GM18499 (cell line): ENCODE results near the gene YTHDC2.

Experiments
- ATAC-seq: cut with Tn5 transposase; IDR thresholded peaks from one replicate; pipeline ENCODE4 v1.9.1; 2021; ENCODE audit warnings: moderate number of reproducible peaks; ENCODE audit not compliant: insufficient read depth, unreplicated experiment

Gene YTHDC2

DNA sequence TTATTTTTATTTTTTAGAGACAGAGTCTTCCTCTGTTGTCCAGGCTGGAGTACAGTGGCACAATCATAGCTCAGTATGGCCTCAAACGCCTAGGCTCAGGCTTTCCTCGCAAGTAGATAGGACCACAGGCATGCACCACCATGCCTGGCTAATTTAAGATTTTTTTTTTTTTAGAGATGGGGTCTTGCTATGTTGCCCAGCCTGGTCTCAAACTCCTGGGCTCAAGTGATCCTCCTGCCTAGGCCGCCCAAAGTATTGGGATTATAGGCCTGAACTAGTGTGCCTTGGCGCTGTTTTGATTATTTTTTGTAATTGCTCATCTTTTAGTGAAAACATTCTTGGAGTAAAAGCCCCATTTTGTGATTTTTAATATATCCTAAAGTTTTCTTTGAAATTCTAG is 5.4 kb downstream of the YTHDC2 start:
- ATAC-seq = no peak

DNA sequence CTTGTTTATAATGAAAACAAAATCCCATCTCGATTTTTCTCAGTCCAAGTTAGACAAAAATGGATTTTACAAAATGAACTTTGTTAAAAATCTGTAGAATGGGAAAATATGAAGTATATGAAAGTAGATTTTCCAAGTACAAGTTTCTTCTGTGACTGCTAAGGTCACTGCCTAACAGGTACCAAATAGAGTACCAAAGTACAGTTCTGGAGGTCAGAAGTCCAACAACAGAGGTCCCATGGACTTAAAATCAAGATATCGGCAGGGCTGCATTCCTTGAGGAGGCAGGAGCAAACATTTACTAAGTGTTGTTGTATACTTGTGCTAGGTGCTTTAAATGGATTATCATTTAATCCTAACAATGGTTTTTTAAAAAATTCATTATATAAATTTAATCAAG is 5.9 kb downstream of the YTHDC2 start:
- no peak for ATAC-seq

DNA sequence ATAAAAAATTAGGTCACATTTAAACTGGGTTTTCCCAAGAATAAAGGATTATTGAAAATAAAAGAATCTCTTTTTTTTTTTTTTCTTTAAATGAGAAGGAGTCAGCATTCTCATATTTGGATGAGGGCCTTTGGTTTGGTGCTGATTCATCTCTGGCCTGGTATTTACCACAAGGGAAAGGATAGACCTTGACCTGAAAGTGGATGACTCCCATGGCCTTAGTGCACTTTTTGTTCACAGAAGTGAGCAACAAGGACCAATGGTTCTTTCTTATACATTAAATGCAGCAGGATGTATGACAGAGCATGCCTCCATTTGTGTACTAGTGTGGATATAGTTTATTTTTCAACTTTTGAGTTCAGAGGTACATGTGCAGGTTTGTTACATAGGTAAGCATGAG is 6.9 kb downstream of the YTHDC2 start:
- peak; percentile 67 for ATAC-seq

DNA sequence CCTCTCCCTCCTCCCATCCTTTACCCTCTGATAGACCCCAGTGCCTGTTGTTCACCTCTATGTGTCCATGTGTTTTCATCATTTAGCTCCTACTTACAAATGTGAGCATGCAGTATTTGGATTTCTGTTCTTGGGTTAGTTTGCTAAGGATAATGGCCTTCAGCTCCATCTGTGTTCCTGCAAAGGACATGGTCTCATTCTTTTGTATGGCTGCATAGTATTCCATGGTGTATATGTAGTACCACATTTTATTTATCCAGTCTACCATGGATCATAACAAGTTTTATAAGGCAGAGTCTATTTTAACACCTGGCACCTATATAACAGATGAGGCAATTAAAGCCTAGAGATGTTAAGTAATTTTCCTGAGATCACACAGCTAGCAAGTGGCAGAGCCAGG is 7.4 kb downstream of the YTHDC2 start:
- no peak for ATAC-seq

DNA sequence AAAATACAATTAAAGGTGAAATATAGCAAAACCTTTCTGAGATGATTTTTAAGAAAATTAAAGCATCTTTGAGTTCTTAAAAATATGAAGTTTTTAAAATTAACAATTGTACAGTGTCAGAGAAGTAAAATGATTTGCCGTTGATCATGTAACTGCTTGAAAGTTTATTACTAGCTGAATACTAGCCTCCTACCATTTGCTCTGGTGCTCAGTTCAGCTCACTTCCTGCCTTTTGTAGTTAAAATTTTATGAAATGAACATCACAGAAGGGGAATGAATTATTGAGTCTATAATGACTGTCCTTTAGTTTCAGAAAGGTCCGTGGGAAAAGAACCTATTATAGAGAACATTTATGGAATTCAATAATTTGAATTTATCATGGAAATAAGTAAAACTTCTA is 9.7 kb downstream of the YTHDC2 start:
- ATAC-seq = no peak

DNA sequence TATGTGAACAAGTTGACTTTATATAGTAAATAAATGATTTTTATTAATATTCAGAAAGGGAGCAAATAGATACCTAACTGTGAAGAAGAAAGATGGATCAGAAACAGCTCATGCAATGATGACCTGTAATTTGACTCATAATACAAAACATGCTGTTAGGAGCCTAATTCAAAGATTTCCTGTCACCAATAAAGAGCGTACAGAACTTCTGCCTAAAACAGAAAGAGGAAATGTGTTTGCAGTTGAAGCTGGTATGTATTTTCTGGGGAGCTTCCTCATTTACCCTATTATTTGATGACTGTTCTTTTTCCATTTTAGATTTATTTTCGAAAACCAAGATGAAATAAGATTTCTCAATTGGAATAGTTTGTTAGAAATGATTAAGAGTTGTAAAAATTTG is 11.4 kb downstream of the YTHDC2 start:
- peak; percentile 55 for ATAC-seq

DNA sequence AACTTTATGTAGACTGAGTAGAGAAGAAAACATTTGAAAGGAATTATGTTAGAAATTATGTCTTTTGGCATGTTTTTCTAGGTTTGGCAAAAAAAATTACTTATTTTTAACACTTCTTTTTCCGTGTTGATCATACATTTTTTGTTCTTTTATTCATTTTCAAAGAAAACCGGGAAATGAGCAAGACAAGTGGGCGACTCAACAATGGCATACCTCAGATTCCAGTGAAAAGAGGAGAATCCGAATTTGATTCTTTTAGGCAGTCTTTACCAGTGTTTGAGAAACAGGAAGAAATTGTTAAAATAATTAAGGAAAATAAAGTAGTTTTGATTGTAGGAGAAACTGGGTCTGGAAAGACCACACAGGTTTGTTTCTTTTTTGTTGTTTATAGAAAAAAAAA is 12.9 kb downstream of the YTHDC2 start:
- ATAC-seq = no peak

DNA sequence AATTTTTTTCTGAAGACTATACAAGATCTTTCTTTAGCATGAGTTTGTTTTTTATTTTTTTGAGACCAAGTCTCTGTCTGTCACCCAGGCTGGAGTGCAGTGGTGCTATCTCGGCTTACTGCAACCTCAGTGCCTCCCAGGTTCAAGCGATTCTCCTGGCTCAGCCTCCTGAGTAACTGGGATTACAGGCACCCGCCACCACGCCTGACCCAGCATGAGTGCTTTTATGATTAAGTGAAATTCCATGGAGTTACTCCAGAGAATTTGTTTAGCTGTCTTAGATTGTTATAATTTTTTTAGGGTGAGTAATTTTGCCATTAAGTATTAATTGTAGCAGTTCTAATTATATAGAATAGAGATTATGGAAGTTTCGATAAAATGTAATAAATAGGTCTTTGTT is 14.3 kb downstream of the YTHDC2 start:
- no peak for ATAC-seq

DNA sequence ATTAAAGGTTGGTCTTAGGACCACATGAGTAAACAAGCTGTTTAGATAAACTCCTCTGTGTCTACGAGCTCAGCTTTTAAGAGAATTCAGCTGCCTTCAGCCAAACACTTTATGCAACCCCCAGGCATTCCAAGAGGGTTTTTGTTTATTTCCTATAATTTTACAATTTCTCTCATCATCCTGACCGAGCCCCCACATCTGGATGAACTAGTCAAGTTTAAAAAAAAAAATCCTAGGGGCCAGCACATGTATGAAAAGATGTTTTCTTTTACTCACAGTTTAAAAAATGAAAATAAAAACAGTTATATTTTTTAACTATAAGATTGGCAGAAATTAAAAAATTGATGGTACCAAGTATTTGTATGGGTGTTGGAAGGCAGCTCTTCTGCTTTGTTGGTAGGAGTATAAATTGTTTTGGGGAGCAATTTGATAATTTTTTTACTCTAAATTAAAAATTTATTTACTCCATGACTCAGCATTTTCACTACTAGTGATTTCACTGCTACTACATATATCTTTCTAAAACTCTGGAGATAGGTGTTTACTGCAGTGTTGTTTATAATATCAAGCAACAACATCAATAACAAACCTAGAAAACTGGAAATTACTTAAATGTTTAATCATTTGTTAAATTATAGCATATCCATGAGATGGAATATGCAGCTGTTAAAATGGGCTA is 18.1 kb downstream of the YTHDC2 start:
- no peak for ATAC-seq

DNA sequence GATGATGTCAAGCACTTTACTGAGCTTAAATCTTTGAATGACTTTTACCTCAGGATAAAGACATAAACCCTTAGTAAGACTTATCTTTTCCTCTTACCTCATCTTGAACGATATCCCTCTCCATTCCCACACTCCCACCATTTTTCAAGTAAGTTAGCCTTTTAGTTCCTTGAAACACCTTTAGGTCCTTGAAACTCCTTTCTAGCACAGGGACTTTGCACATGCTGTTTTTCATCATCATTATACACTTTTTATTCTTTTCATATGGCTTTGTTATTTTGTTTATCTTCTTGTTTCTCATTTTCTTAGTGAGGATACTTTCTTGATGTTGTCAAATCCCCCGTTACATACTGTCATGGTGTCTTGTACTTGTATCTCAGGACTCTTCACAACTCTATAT is 24.8 kb downstream of the YTHDC2 start:
- no peak for ATAC-seq

DNA sequence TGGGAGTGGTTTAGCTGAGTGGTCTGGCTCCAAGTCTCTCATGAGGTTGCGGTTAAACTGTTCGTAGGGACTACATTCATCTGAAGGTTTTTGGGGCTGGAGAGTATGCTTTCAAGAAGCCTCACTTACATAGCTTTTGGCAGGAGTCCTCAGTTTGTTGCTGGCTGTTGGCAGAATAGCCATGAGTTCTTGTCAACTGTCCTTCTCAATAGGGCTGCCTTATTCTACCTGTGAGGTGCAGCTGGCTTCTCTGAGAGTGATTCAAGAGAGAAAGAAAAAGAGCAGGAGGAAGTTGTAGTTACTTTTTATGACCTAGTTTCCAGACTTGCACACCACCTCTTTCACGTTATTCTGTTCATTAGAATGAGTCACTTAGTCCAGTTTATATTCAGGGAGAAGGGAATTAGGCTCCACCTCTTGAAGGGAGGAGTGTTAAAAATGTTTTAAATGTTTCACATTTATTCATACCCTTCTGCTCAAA is 33.2 kb downstream of the YTHDC2 start:
- no peak for ATAC-seq

DNA sequence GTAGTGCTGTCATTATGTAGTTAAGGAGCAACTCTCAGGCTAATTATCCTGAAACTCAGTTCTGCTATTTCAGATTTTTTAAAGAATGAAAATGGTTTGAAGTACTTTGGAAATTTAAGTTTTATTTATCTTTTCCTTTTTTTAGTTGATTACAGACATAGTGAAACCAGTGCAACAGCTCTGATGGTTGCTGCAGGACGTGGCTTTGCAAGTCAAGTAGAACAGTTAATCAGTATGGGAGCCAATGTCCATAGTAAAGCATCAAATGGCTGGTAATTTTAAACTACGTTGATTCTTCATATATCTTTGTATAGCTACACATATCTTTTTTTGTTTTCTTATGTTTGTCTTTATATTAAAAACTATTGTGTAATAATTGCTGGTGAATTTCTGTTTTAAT is 34.9 kb downstream of the YTHDC2 start:
- no peak for ATAC-seq

GRCh38 chr5:113552137-113552536 is 38.6 kb downstream of the YTHDC2 start:
- ATAC-seq = no peak

DNA sequence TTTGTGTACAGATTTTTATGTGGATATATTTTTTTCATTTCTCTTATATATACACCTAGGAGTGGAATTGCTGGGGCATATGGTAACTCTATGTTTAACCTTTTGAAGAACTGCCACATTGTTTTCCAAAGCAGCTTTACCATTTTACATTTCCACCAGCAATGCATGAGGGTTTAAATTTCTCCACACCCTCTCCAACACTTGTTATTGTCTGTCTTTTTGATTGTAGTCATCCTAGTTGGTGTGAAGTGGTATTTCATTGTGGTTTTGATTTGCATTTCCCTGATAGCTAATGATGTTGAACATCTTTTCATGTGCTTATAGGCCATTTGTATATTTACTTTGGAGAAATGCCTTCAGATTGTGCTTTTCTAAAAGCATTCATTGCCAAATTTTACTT is 39.1 kb downstream of the YTHDC2 start:
- ATAC-seq = no peak

DNA sequence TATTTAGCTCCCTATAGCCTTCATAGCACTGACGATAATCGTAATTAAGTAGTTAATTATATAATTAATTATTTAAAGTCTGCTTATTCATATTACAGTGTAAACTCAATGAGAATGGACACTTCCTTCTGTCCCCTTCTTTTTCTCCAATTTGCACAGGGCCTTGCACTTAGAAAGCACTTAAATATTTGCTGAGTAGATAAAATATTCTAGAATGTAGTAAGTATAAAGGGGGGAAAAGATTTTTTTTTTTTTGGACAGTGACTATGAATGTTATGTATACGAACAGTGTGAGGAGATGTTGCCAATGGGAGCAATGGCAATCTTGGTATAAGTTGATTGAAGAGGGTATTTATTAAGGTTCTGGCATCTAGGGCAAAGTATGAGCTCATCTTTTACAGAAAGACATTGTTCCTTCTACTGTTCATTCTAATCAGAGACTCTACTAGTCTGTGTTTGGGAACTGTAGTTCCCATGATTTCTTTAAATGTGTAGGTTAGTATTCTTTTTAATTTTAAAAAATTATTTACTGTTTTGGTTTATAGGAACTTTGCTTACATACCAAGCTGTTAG is 49.4 kb downstream of the YTHDC2 start:
- ATAC-seq = no peak

DNA sequence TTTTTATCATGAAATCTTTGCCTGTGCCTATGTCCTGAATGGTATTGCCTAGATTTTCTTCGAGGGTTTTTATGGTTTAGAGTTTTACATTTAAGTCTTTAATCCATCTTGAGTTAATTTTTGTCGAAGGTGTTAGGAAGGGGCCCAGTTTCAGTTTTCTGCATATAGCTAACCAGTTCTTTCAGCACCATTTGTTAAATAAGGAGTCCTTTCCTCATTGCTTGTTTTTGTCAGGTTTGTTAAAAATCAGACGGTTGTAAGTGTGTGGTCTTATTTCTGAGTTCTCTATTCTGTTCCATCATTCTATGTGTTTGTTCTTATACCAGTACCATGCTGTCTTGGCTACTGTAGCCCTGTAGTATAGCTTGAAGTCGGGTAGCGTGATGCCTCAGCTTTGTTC is 55.9 kb downstream of the YTHDC2 start:
- ATAC-seq = no peak

DNA sequence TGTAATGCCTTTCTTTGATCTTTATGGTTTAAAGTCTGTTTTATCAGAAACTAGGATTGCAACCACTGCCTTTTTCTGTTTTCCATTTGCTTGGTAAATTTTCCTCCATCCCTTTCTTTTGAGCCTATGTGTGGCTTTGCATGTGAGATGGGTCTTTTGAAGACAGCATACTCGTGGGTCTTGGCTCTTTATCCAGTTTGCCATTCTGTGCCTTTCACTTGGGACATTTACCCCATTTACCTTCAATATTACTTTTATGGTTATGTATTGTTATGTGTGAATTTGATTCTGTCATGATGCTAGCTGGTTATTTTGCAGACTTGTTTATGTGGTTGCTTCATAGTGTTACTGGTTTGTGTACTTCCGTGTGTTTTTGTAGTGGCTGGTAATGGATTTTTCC is 59.2 kb downstream of the YTHDC2 start:
- no peak for ATAC-seq

GRCh38 chr5:113574417-113574816 is 60.9 kb downstream of the YTHDC2 start:
- no peak for ATAC-seq

- no peak for ATAC-seq
These were observed 61.6 kb downstream of the YTHDC2 start for GRCh38 chr5:113575074-113575473.

DNA sequence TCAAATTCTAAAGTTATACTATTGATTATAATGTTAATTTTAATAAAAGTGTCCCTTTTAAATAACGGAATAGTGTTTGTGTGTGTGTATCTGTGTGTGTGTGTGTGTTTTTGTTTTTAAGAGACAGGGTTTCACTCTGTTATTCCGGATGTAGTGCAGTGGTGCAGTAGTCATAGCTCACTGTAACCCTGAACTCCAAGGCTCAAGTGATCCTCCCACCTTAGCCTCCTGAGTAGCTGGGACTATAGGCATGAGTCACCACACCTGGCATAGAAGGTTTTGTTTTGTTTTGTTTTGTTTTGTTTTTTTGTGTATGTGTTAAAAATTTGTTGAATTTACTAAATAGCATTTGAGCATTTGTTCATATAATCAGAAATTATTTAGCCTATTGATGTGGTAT is 64.6 kb downstream of the YTHDC2 start:
- ATAC-seq = no peak

- ATAC-seq = no peak
These were observed 67.9 kb downstream of the YTHDC2 start for GRCh38 chr5:113581388-113581787.

DNA sequence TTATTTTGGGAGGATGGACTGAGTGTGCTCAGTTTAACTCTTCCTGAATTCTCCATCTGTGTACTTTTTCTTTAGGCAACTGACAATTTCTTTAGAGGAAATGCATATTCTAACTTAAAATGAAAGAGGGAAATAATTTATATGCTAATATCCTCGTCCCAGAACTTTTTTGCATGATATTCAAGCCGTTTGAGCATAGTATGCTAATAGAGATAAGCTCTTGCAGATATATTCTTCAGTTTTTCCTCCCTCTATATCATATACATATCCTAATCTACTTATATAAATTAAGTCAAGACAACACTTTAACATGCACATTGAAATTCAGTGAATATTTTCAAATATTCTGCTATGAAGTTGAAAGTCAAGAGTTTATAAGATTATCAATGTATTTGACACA is 84.7 kb downstream of the YTHDC2 start:
- no peak for ATAC-seq
